NB4 (cell line): ENCODE data around the gene MYL6.
A peak's percentile ranks its signal among the peaks of the same experiment; 100 is the strongest.

Source experiments
- POLR2A ChIP-seq: IDR thresholded peaks from 2 replicates; pipeline ENCODE4 v1.6.1; 2011; ENCODE audit warnings: mild to moderate bottlenecking; ENCODE audit not compliant: insufficient read length; ENCODE audit errors: extremely low read depth
- TF ChIP-seq, protein P1 (sequence below): IDR thresholded peaks from one replicate; pipeline ENCODE4 v1.5.1; 2012; ENCODE audit warnings: low read depth, low read length
- TF ChIP-seq, protein P2 (sequence below): IDR thresholded peaks from 2 replicates; pipeline ENCODE4 v1.6.1; 2011; ENCODE audit warnings: low read depth, low read length

- TF ChIP-seq, protein P1, sequence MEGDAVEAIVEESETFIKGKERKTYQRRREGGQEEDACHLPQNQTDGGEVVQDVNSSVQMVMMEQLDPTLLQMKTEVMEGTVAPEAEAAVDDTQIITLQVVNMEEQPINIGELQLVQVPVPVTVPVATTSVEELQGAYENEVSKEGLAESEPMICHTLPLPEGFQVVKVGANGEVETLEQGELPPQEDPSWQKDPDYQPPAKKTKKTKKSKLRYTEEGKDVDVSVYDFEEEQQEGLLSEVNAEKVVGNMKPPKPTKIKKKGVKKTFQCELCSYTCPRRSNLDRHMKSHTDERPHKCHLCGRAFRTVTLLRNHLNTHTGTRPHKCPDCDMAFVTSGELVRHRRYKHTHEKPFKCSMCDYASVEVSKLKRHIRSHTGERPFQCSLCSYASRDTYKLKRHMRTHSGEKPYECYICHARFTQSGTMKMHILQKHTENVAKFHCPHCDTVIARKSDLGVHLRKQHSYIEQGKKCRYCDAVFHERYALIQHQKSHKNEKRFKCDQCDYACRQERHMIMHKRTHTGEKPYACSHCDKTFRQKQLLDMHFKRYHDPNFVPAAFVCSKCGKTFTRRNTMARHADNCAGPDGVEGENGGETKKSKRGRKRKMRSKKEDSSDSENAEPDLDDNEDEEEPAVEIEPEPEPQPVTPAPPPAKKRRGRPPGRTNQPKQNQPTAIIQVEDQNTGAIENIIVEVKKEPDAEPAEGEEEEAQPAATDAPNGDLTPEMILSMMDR = no peak
- peak; percentile 75 for TF ChIP-seq POLR2A
- TF ChIP-seq, protein P2, sequence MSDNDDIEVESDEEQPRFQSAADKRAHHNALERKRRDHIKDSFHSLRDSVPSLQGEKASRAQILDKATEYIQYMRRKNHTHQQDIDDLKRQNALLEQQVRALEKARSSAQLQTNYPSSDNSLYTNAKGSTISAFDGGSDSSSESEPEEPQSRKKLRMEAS = no peak; the same call in 1 of the 2 replicates
These were observed 5.9 kb upstream of the MYL6 start, which contains the start of gene MYL6B for GRCh38 chr12:56152132-56152755.
